Pancreas (tissue), 10 donors: ENCODE data around the gene KIR2DL4. TPM values are rescaled to one million over a fixed set of nuclear protein-coding genes. Genes with fewer than 3 reads are reported as not detected.
"Not testable (repeated sequence)": the region's sequence is repeated elsewhere in the genome, so short reads cannot be mapped to it uniquely, and the experiment has no call there.

Experiments used
- ATAC-seq, 4 donors: fragments of 200-7000 bp; cut with Tn5 transposase; one replicate each; pipeline versions ENCODE4 v1.8.0 to v1.9.1; 2020; ENCODE audit warnings: mild to moderate bottlenecking in 4 of 4, moderate library complexity in 4 of 4
- DNase-seq, 6 donors: peaks; one replicate each; pipeline ENCODE4 v3.0.0-alpha.2; 2020
- FAIRE-seq: peaks from 2 replicates; lab custom pipeline; 2012; peaks lifted over from hg19 to GRCh38; lab: Jason Lieb, UNC
- H3K27ac ChIP-seq, 4 donors: fragments of 200-600 bp; sonication (generic); 1 replicate in 3 of 4; 2 replicates in 1 of 4; pipeline versions ENCODE4 v1.5.0 to v1.8.0; 2020
- H3K27me3 ChIP-seq, 4 donors: fragments of 200-600 bp; one replicate each; pipeline ENCODE4 v1.8.0; 2021
- H3K36me3 ChIP-seq, 3 donors: fragments of 200-600 bp; sonication (generic) in 1 of 3; one replicate each; pipeline versions ENCODE4 v1.5.0 to v1.8.0; 2020 to 2021
- H3K4me1 ChIP-seq, 3 donors: fragments of 200-600 bp; one replicate each; pipeline ENCODE4 v1.8.0; 2021
- H3K4me3 ChIP-seq, 4 donors: fragments of 200-600 bp; sonication (generic) in 2 of 4; one replicate each; pipeline versions ENCODE4 v1.5.0 to v1.8.0; 2020 to 2021
- H3K9me3 ChIP-seq, 4 donors: fragments of 200-600 bp; one replicate each; pipeline ENCODE4 v1.8.0; 2021
- CTCF ChIP-seq, 4 donors: fragments of 200-600 bp; sonication (generic) in 3 of 4; IDR thresholded peaks; one replicate each; pipeline versions ENCODE4 v1.5.0 to v1.8.0; 2021; ENCODE audit warnings: antibody characterized with exemption in 4 of 4
- WGBS, 2 donors: extraction: QIAGEN DNeasy Blood & Tissue Kit; methylation state at CpG; one replicate each; pipeline ENCODE4 v1.1.7; 2013; 5-methylcytosine and 5-hydroxymethylcytosine counted together
- intact Hi-C, 3 donors: fragments of 100-400 bp; cut with DNase I; formaldehyde crosslinking; loops; one replicate each; pipeline versions ENCODE4 v1.11.1 to v1.14.2; 2022
- polyA plus RNA-seq, 2 donors: library from polyadenylated mRNA; stranded (reverse); fragments of 200-250 nt; gene quantifications; one replicate each; pipeline ENCODE4 v1.2.3, GENCODE V29; 2013
- total RNA-seq, 6 donors: library from RNA; stranded (reverse); fragmentation: NEBNext Ultra II Directional in 4 of 6; extraction: Animal tissue kit (Norgen Biotek cat#: 25700) in 4 of 6; gene quantifications; one replicate each; pipeline versions ENCODE4 v1.2.1 to v1.2.4, GENCODE V29; 2021 to 2023
- donor health status: healthy with polysubstance abuse.
- donor health status: DM: no; HTN: no; CAD: no; lungs with moderate emphysema.
- donor health status: DM: no; HTN: no; CAD: no.
- donor health status: control.
- donor health status: control.
- donor health status: Bipolar disorder and iron deficiency.
- donor health status: DM: yes; HTN: yes; CAD: no.
- donor health status: DM: no; HTN: no; CAD: no.
- donor health status: DM: no; HTN: no; CAD: no.
- donor health status: DM: yes; HTN: yes; CAD: no.

Gene KIR2DL4
- total and polyA plus RNA-seq, 8 donors = 0.12 TPM; not detected in 7

DNA sequence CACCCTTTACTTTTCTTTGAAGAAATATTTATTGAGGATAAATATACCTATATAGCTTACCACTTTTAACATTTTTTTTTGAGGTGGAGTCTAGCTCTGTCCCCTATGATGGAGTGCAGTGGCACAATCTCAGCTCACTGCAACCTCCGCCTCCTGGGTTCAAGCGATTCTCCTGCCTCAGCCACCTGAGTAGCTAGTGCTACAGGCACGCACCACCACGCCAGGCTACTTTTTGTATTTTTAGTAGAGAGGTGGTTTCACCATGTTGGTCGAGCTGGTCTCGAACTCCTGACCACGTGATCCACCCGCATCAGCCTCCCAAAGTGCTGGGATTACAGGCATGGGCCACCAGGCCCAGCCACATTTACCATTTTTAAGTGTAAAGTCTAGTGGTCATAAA lies 27.6 kb upstream of the KIR2DL4 start:
- H3K4me1 ChIP-seq, DNase-seq, H3K27ac ChIP-seq, H3K9me3 ChIP-seq, H3K36me3 ChIP-seq, ATAC-seq, H3K27me3 ChIP-seq, FAIRE-seq, intact Hi-C loops, H3K4me3 ChIP-seq: not testable (repeated sequence)
- WGBS, 2 donors = 52 to 77% methylated on average over 8 of the region's 8 CpGs

- H3K4me3 ChIP-seq, intact Hi-C loops, DNase-seq, H3K27ac ChIP-seq, FAIRE-seq, H3K27me3 ChIP-seq, H3K9me3 ChIP-seq, H3K4me1 ChIP-seq, ATAC-seq, H3K36me3 ChIP-seq: not testable (repeated sequence)
- 22 to 49% methylated on average over 3 to 4 of the region's 4 CpGs for WGBS, 2 donors
These were observed 25.6 kb upstream of the KIR2DL4 start for GRCh38 chr19:54777851-54778250.

- H3K27ac ChIP-seq, DNase-seq, ATAC-seq, FAIRE-seq, intact Hi-C loops, H3K4me3 ChIP-seq, H3K27me3 ChIP-seq, H3K9me3 ChIP-seq, H3K4me1 ChIP-seq, H3K36me3 ChIP-seq: not testable (repeated sequence)
- 34 to 64% methylated on average over 7 of the region's 7 CpGs for WGBS, 2 donors
These were observed 24.5 kb upstream of the KIR2DL4 start for GRCh38 chr19:54778896-54779295.

- H3K4me3 ChIP-seq, H3K36me3 ChIP-seq, H3K4me1 ChIP-seq, H3K27me3 ChIP-seq, FAIRE-seq, ATAC-seq, DNase-seq, intact Hi-C loops, H3K27ac ChIP-seq, H3K9me3 ChIP-seq: not testable (repeated sequence)
- WGBS, 2 donors = 39 to 60% methylated on average over 4 of the region's 4 CpGs
These were observed 20.5 kb upstream of the KIR2DL4 start for GRCh38 chr19:54782916-54783315.

DNA sequence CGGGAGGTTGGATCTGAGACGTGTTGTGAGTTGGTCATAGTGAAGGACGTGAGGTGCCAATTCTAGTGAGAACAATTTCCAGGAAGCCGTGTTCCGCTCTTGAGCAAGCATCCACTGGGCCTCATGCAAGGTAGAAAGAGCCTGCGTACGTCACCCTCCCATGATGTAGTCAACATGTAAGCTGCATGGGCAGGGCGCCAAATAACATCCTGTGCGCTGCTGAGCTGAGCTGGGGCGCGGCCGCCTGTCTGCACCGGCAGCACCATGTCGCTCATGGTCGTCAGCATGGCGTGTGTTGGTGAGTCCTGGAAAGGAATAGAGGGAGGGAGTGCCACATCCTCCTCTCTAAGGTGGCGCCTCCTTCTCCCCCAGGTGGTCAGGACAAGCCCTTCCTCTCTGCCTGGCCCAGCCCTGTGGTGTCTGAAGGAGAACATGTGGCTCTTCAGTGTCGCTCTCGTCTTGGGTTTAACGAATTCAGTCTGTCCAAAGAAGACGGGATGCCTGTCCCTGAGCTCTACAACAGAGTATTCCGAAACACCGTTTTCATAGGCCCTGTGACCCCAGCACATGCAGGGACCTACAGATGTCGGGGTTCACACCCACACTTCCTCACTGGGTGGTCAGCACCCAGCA lies 17.2 kb upstream of the KIR2DL4 start:
- H3K27me3 ChIP-seq, FAIRE-seq, H3K36me3 ChIP-seq, H3K4me3 ChIP-seq, H3K4me1 ChIP-seq, H3K9me3 ChIP-seq, intact Hi-C loops, DNase-seq, H3K27ac ChIP-seq, ATAC-seq: not testable (repeated sequence)
- WGBS, 2 donors = 71 to 79% methylated on average over 24 of the region's 24 CpGs

DNA sequence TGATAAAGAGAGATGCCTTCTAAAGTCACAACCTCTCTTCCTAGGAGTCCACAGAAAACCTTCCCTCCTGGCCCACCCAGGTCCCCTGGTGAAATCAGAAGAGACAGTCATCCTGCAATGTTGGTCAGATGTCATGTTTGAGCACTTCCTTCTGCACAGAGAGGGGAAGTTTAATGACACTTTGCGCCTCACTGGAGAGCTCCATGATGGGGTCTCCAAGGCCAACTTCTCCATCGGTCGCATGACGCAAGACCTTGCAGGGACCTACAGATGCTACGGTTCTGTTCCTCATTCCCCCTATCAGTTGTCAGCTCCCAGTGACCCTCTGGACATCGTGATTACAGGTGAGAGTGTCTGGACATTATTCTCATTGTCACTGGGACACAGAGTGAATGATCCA lies 15.3 kb upstream of the KIR2DL4 start:
- 62 to 77% methylated on average over 6 of the region's 6 CpGs for WGBS, 2 donors
- H3K27me3 ChIP-seq, ATAC-seq, H3K9me3 ChIP-seq, intact Hi-C loops, H3K4me1 ChIP-seq, H3K36me3 ChIP-seq, FAIRE-seq, H3K4me3 ChIP-seq, DNase-seq, H3K27ac ChIP-seq: not testable (repeated sequence)

DNA sequence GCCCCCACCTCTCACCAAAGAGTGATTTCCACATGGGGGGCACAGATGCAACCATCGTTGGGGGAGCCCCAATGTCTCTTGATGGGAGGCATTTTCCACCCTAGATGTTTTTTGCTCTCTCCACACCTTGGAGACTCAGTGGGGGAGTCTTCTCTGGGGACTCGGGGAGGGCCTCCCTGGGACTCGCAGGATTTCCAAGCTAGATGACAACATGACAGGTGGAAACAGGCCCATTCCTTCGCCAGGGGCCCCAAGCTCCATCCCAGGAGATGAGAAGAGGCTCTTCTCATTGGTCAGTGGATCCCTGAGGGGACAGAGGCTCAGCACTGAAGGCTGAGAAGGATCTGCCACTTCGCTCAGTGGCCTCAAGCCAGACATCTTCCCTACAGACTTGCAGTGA lies 12.7 kb upstream of the KIR2DL4 start:
- DNase-seq = no peak
- Histone ChIP-seq H3K36me3 (no peaks in the 10 kb centered on the region), H3K4me3 (no peak overlapping the region), H3K27ac (no peak overlapping the region), H3K27me3 (no peaks in the 10 kb centered on the region), H3K4me1 (no peaks in the 10 kb centered on the region), H3K9me3 (no peaks in the 10 kb centered on the region)
- ATAC-seq = no peak
- intact Hi-C loops = no loop called here
- no peak for TF ChIP-seq CTCF (IDR thresholded peaks at IDR 0.05)
- WGBS, 2 donors = 46 to 56% methylated on average over 5 of the region's 5 CpGs
- FAIRE-seq = no peak

GRCh38 chr19:54791476-54791875 lies 11.9 kb upstream of the KIR2DL4 start:
- no peak for FAIRE-seq
- 71 to 78% methylated on average over 6 of the region's 6 CpGs for WGBS, 2 donors

More at GRCh38 chr19:54791476-54791875, 11.9 kb upstream of the KIR2DL4 start:
- H3K9me3 ChIP-seq = no peaks in the 10 kb centered on the region
- H3K27ac ChIP-seq = no peak overlapping the region
- intact Hi-C loops = no loop called here
- TF ChIP-seq CTCF (IDR thresholded peaks at IDR 0.05) = no peak
- H3K4me1 ChIP-seq = no peaks in the 10 kb centered on the region
- DNase-seq (no peak), ATAC-seq (no peak)
- no peaks in the 10 kb centered on the region for H3K36me3 ChIP-seq
- H3K4me3 ChIP-seq = no peak overlapping the region
- no peaks in the 10 kb centered on the region for H3K27me3 ChIP-seq
